Mesenchymal stem cell (in vitro differentiated cells and primary cell): ENCODE measurements around the gene FAM177A1.
"Not testable (repeated sequence)": the region's sequence is repeated elsewhere in the genome, so short reads cannot be mapped to it uniquely, and the experiment has no call there.

ENCODE experiments used
- DNase-seq: peaks from one replicate; pipeline ENCODE4 v3.0.0-alpha.2; 2013
- H2AFZ ChIP-seq: one replicate; pipeline ENCODE4 v1.6.1; 2013; ENCODE audit warnings: low read depth, mild to moderate bottlenecking, control low read depth, inconsistent platforms, low read length, moderate library complexity
- H2AK5ac ChIP-seq: 2 replicates; pipeline ENCODE4 v1.6.1; 2013; ENCODE audit warnings: low read length, moderate library complexity, mild to moderate bottlenecking, inconsistent platforms; ENCODE audit not compliant: severe bottlenecking
- H2BK120ac ChIP-seq: one replicate; pipeline ENCODE4 v1.6.1; 2013; ENCODE audit warnings: low read depth, mild to moderate bottlenecking, inconsistent platforms, low read length, moderate library complexity
- H2BK12ac ChIP-seq, 2 experiments: one replicate each; pipeline ENCODE4 v1.6.1; 2013; ENCODE audit warnings: inconsistent platforms in 2 of 2, low read length in 2 of 2, mild to moderate bottlenecking in 2 of 2, moderate library complexity in 2 of 2, control low read depth in 1 of 2
- H2BK15ac ChIP-seq: one replicate; pipeline ENCODE4 v1.6.1; 2013; ENCODE audit warnings: mild to moderate bottlenecking, low read depth, inconsistent platforms; ENCODE audit not compliant: poor library complexity, severe bottlenecking
- H2BK5ac ChIP-seq: 2 replicates; pipeline ENCODE4 v1.6.1; 2013; ENCODE audit warnings: low read depth, mild to moderate bottlenecking, low read length, control low read depth, inconsistent platforms; ENCODE audit not compliant: poor library complexity, severe bottlenecking
- H3K14ac ChIP-seq, 2 experiments: one replicate each; pipeline ENCODE4 v1.6.1; 2013; ENCODE audit warnings: inconsistent platforms in 2 of 2, low read length in 2 of 2, control low read depth in 1 of 2, mild to moderate bottlenecking in 1 of 2, moderate library complexity in 1 of 2
- H3K18ac ChIP-seq, 2 experiments: one replicate each; pipeline ENCODE4 v1.6.1; 2013; ENCODE audit warnings: inconsistent platforms in 2 of 2, low read length in 2 of 2, control low read depth in 1 of 2, low read depth in 1 of 2, mild to moderate bottlenecking in 1 of 2
- H3K23ac ChIP-seq, 2 experiments: one replicate each; pipeline ENCODE4 v1.6.1; 2013; ENCODE audit warnings: inconsistent platforms in 2 of 2, low read length in 2 of 2, mild to moderate bottlenecking in 2 of 2, moderate library complexity in 2 of 2, control low read depth in 1 of 2
- H3K27ac ChIP-seq: 2 replicates; pipeline ENCODE4 v1.5.1; 2013; ENCODE audit warnings: mild to moderate bottlenecking, moderate library complexity, low read length, control low read depth, inconsistent platforms; ENCODE audit not compliant: poor library complexity, severe bottlenecking
- H3K27me3 ChIP-seq, 2 experiments: 2 replicates each; pipeline versions ENCODE4 v1.6.1 to v1.7.0; 2013; ENCODE audit warnings: low read length in 2 of 2, mild to moderate bottlenecking in 2 of 2, moderate library complexity in 2 of 2, control low read depth in 1 of 2, inconsistent platforms in 1 of 2; ENCODE audit not compliant: control insufficient read depth in 1 of 2, insufficient read depth in 1 of 2
- H3K36me3 ChIP-seq, 2 experiments: 2 replicates each; pipeline versions ENCODE4 v1.6.1 to v1.7.0; 2013; ENCODE audit warnings: low read length in 2 of 2, control low read depth in 1 of 2, inconsistent platforms in 1 of 2, low read depth in 1 of 2, mild to moderate bottlenecking in 1 of 2; ENCODE audit not compliant: insufficient read depth in 2 of 2, control insufficient read depth in 1 of 2
- H3K4ac ChIP-seq, 2 experiments: one replicate each; pipeline ENCODE4 v1.6.1; 2013; ENCODE audit warnings: inconsistent platforms in 2 of 2, low read length in 2 of 2, mild to moderate bottlenecking in 2 of 2, moderate library complexity in 2 of 2, control low read depth in 1 of 2, low read depth in 1 of 2
- H3K4me1 ChIP-seq: 2 replicates; pipeline ENCODE4 v1.6.1; 2013; ENCODE audit warnings: low read depth, low read length, control low read depth; ENCODE audit not compliant: control insufficient read depth, insufficient read depth
- H3K4me2 ChIP-seq: 2 replicates; pipeline ENCODE4 v1.6.1; 2013; ENCODE audit warnings: low read length, mild to moderate bottlenecking, inconsistent platforms; ENCODE audit not compliant: poor library complexity, severe bottlenecking
- H3K4me3 ChIP-seq, 2 experiments: 2 replicates each; pipeline versions ENCODE4 v1.5.1 to v1.7.0; 2013; ENCODE audit warnings: low read length in 2 of 2, mild to moderate bottlenecking in 2 of 2, control low read depth in 1 of 2, low read depth in 1 of 2; ENCODE audit not compliant: insufficient read depth in 1 of 2
- H3K79me1 ChIP-seq: replicated peaks from 2 replicates; pipeline ENCODE4 v1.6.1; 2013; ENCODE audit warnings: mild to moderate bottlenecking, control low read depth, low read length, inconsistent platforms; ENCODE audit not compliant: poor library complexity, severe bottlenecking
- H3K9ac ChIP-seq: 2 replicates; pipeline ENCODE4 v1.7.0; 2013; ENCODE audit warnings: mild to moderate bottlenecking, low read length, moderate library complexity
- H3K9me3 ChIP-seq: 2 replicates; pipeline ENCODE4 v1.7.0; 2013; ENCODE audit warnings: mild to moderate bottlenecking, low read length; ENCODE audit not compliant: control insufficient read depth
- H4K8ac ChIP-seq: one replicate; pipeline ENCODE4 v1.6.1; 2013; ENCODE audit warnings: inconsistent platforms, mild to moderate bottlenecking, low read length, moderate library complexity
- H4K91ac ChIP-seq: one replicate; pipeline ENCODE4 v1.6.1; 2013; ENCODE audit warnings: mild to moderate bottlenecking, low read length, inconsistent platforms
- WGBS: methylation state at CpG from one replicate; pipeline ENCODE4 v1.1.7; 2013; ENCODE audit warnings: mixed read lengths; 5-methylcytosine and 5-hydroxymethylcytosine counted together

The FAM177A1 gene

DNA sequence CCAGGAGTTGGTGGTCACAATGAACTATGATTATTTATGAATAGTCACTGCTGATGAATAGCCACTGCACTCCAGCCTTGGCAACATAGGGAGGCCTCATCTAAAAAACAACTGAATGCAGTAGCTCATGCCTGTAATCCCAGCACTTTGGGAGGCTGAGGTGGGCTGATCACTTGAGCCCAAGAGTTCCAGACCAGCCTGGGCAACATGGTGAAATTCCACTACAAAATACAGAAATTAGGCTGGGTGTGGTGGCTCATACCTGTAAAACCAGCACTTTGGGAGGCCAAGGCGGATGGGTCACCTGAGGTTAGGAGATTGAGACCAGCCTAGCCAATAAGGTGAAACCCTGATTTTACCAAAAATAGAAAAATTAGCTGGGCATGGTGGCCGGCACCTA, 13.5 kb upstream of the FAM177A1 start:
- Histone ChIP-seq H3K4ac (no peak overlapping the region), H2BK15ac (no peak overlapping the region), H3K79me1 (peaks cover 3% of the 10 kb centered on the region), H3K23ac (no peak overlapping the region), H2AK5ac (no peak overlapping the region), H2BK12ac (no peak overlapping the region), H3K27ac (no peak overlapping the region), H3K9ac (no peak overlapping the region), H3K18ac (no peak overlapping the region), H3K4me2 (no peak overlapping the region), H2AFZ (no peak overlapping the region), H2BK120ac (no peak overlapping the region), H3K9me3 (peaks cover 6% of the 10 kb centered on the region), H3K27me3 (no peaks in the 10 kb centered on the region), H4K8ac (no peak overlapping the region), H3K4me1 (no peaks in the 10 kb centered on the region), H4K91ac (no peak overlapping the region), H3K4me3 (no peak overlapping the region), H2BK5ac (no peak overlapping the region), H3K14ac (no peak overlapping the region), H3K36me3 (peaks cover 43 to 61% of the 10 kb centered on the region in 2 experiments)
- DNase-seq = no peak
- 91% methylated on average over 2 of the region's 2 CpGs for WGBS

DNA sequence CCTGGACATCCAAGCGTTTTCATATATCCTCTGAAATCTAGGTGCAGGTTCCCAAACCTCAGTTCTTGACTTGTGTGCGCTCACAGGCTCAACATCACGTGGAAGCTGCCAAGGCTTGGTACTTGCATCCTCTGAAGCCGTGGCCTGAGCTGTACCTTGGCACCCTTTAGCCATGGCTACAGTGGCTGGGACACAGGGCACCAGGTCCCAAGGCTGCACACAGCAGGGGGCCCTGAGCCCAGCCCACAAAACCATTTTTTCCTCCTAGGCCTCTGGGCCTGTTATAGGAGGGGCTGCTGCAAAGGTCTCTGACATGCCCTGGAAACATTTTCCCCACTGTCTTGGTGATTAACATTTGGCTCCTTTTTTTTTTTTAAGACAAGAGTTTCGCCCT, 11.6 kb upstream of the FAM177A1 start:
- H2AK5ac ChIP-seq = no peak overlapping the region
- H3K4me1 ChIP-seq = no peaks in the 10 kb centered on the region
- no peak overlapping the region for H4K8ac ChIP-seq
- DNase-seq = no peak
- no peak overlapping the region for H3K23ac ChIP-seq
- no peak overlapping the region for H3K18ac ChIP-seq
- H2BK15ac ChIP-seq = no peak overlapping the region
- no peak overlapping the region for H3K14ac ChIP-seq
- no peak overlapping the region for H3K4ac ChIP-seq
- peaks cover 6% of the 10 kb centered on the region for H3K9me3 ChIP-seq
- 96% methylated on average over 5 of the region's 5 CpGs for WGBS
- no peak overlapping the region for H2BK120ac ChIP-seq
- no peak overlapping the region for H2AFZ ChIP-seq
- no peak overlapping the region for H2BK12ac ChIP-seq
- peaks cover 42 to 43% of the 10 kb centered on the region in 2 experiments for H3K36me3 ChIP-seq
- H3K4me2 ChIP-seq = no peak overlapping the region
- peaks cover 3% of the 10 kb centered on the region for H3K79me1 ChIP-seq
- no peak overlapping the region for H3K4me3 ChIP-seq
- no peaks in the 10 kb centered on the region for H3K27me3 ChIP-seq
- no peak overlapping the region for H3K27ac ChIP-seq
- H2BK5ac ChIP-seq = no peak overlapping the region
- H4K91ac ChIP-seq = no peak overlapping the region
- no peak overlapping the region for H3K9ac ChIP-seq

DNA sequence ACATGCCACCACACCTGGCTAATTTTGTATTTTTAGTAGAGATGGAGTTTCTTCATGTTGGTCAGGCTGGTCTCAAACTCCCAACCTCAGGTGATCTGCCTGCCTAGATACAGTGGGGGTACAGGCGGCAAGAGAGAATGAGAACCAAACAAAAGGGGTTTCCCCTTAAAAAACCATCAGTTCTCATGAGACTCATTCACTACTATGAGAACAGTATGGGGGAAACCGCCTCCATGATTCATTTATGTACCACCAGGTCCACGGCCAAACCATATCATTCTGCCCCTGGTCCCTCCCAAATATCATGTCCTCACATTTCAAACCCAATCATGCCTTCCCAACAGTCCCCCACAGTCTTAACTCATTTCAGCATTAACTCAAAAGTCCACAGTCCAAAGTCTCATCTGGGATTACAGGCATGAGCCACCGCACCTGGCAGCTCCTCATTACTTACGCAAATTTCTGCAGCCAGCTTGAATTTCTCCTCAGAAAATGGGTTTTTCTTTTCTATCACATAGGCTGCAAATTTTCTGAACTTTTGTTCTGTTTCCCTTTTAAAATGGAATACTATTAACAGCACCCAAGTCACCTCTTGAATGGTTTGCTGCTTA, 11.0 kb upstream of the FAM177A1 start:
- not testable (repeated sequence) for H2BK120ac ChIP-seq
- H3K36me3 ChIP-seq = peaks cover 36 to 38% of the 10 kb centered on the region in 2 experiments
- WGBS = 98% methylated on average over 5 of the region's 5 CpGs

DNA sequence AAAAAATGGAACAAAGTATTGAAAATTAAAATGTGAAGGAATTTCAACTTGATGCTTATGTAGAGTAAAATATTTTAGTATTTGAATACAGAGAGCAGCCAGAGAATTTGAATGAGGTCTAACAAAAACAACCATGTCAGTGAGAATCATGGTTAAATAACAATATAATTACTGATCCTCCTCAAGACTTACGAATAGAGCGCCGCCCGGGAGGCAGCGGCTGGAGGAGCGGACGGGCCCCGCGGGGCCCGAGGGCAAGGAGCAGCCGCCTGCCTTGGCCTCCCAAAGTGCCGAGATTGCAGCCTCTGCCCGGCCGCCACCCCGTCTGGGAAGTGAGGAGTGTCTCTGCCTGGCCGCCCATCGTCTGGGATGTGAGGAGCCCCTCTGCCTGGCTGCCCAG, 7.8 kb upstream of the FAM177A1 start:
- not testable (repeated sequence) for H3K4ac ChIP-seq, H4K91ac ChIP-seq, H2BK5ac ChIP-seq, H3K79me1 ChIP-seq, DNase-seq, H3K23ac ChIP-seq, H3K4me1 ChIP-seq, H3K27ac ChIP-seq, H4K8ac ChIP-seq, H3K9me3 ChIP-seq, H2BK15ac ChIP-seq, H3K27me3 ChIP-seq, H3K18ac ChIP-seq, H3K4me2 ChIP-seq, H3K9ac ChIP-seq, H2AFZ ChIP-seq, H2AK5ac ChIP-seq, H3K14ac ChIP-seq, H2BK12ac ChIP-seq, H2BK120ac ChIP-seq, H3K4me3 ChIP-seq
- WGBS = 95% methylated on average over 10 of the region's 17 CpGs
- peaks cover 10 to 13% of the 10 kb centered on the region in 2 experiments for H3K36me3 ChIP-seq

More for the DNA sequence above, 11.0 kb upstream of the FAM177A1 start:
- not testable (repeated sequence) for H3K79me1 ChIP-seq, H3K4me2 ChIP-seq, H3K18ac ChIP-seq, H3K27me3 ChIP-seq, H4K8ac ChIP-seq, H3K14ac ChIP-seq, H3K27ac ChIP-seq, DNase-seq, H3K4ac ChIP-seq, H4K91ac ChIP-seq, H2BK15ac ChIP-seq, H3K23ac ChIP-seq, H2AFZ ChIP-seq, H2BK5ac ChIP-seq, H3K4me1 ChIP-seq, H3K4me3 ChIP-seq, H3K9me3 ChIP-seq, H2BK12ac ChIP-seq, H2AK5ac ChIP-seq, H3K9ac ChIP-seq
